ENCODE data around the gene DDX53.

DDX53 gene

DNA sequence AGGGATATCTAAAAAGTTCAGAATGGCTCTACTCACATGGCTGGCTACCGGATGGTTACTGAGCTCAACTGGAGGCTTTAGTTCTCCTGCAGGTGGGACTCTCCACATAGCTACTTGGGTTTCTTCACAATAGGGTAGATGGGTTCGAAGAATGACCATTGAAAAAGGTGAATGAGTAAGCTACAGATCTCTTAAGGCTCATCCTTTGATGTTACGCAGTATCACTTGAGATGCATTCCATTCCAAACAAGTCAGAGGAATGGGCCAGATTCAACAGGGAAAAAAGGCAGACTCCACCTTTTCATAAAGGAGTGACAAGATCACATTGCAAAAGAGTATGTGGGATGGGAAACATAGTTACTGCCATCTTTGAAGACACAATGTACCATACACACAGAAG, 52.6 kb downstream of the DDX53 start:
- no peak for DNase-seq
